ENCODE data around the gene ZNF579. TPM values are rescaled to one million over a fixed set of nuclear protein-coding genes. Genes with fewer than 3 reads are reported as not detected.

Gene ZNF579
- total and polyA plus RNA-seq, 2 of the 8 experiments (the other 6 are each of a cell fraction or from before 2014, with no cell fraction given), result 10.0 to 18.9 TPM

DNA sequence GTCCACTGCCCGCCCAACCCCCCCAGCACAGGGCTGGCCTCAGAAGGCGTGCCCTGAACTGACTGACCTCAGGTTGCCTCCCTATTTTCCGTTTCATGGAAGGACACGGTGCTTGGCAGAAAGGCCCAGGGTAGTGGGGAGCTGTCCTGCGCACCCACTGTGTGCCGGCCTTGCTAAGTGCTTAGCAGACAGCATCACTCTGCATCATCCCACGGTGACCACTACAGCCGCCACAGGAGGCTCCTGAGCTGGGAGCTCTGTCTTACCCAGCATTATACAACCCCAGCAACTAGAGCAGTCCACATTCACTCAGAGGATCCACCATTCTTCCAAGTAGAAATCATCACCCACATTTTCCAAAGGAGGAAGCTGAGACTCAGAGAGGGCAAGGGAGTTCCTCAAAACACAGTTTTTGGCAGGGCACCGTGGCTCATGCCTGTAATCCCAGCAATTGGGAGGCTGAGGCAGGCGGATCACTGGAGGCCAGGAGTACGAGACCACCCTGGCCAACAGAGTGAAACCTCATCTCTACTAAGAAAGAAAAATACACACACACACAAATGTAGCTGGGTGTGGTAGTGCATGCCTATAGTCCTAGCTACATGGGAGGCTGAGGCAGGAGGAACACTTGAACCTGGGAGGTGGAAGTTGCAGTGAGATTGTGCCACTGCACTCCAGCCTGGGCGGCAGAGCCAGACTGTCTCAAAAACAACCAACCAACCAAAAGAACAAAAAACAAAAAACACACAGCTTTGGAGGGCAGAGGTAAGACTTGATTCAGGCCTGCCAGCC is 45.3 kb downstream of the ZNF579 start:
- Histone ChIP-seq H3K27ac (ENCODE audit: low read depth, low read length) (no peak overlapping the region), H3K79me1 (ENCODE audit: low read depth, low read length) (no peaks in the 10 kb centered on the region), H2AFZ (ENCODE audit: low read length) (no peak overlapping the region), H3K4me1 (replicated peaks in 1 of 4; ENCODE audit: control insufficient read depth in 3 of 4, insufficient read depth in 4 of 4, low read length in 3 of 4) (peaks cover 0 to 17% (median 5%) of the 10 kb centered on the region in 4 experiments; a peak in 4 of 7 replicates), H3K27me3 (replicated peaks in 1 of 4; ENCODE audit: control insufficient read depth in 3 of 4, extremely low read depth in 1 of 4, insufficient read depth in 3 of 4, low read length in 3 of 4) (no peaks in the 10 kb centered on the region), H2BK120ac (replicated peaks; ENCODE audit: low read depth, low read length) (no peak overlapping the region), H2BK5ac (ENCODE audit: low read depth, low read length) (no peak overlapping the region), H4K20me1 (replicated peaks in 1 of 2; ENCODE audit: control insufficient read depth in 1 of 2, insufficient read depth in 2 of 2, low read length in 2 of 2) (peaks cover 0 to 1% of the 10 kb centered on the region in 2 experiments), H3K56ac (replicated peaks; ENCODE audit: insufficient read length, low read depth, low read length) (no peak overlapping the region), H4K91ac (replicated peaks; ENCODE audit: insufficient read length, low read length) (no peak overlapping the region), H2BK15ac (ENCODE audit: low read length) (no peak overlapping the region), H3K9ac (replicated peaks in 1 of 4; ENCODE audit: extremely low read depth in 1 of 4, low read depth in 3 of 4, low read length in 3 of 4) (no peak overlapping the region), H3K14ac (ENCODE audit: insufficient read length) (no peak overlapping the region), H3K18ac (ENCODE audit: extremely low read depth, low read length) (no peak overlapping the region), H3K23ac (ENCODE audit: insufficient read length) (no peak overlapping the region), H3K4ac (replicated peaks; ENCODE audit: insufficient read length, low read depth, low read length) (no peak overlapping the region), H3K4me2 (ENCODE audit: insufficient read depth in 1 of 2, low read depth in 2 of 2, low read length in 2 of 2) (no peak overlapping the region), H3K36me3 (ENCODE audit: control insufficient read depth in 2 of 4, insufficient read depth in 4 of 4, low read length in 3 of 4) (no peaks in the 10 kb centered on the region; a peak in 1 of 8 replicates), H3K4me3 (ENCODE audit: extremely low read depth in 1 of 4, insufficient read depth in 2 of 4, low read depth in 3 of 4, low read length in 4 of 4) (no peak overlapping the region), H3K79me2 (ENCODE audit: control insufficient read depth in 1 of 2, insufficient read depth in 2 of 2, low read length in 2 of 2) (no peaks in the 10 kb centered on the region), H2BK12ac (ENCODE audit: low read depth, low read length) (no peak overlapping the region), H3K23me2 (ENCODE audit: low read depth, low read length) (peaks cover 2% of the 10 kb centered on the region; the same call in 1 of the 2 replicates), H4K8ac (ENCODE audit: extremely low read depth, insufficient read depth, low read length) (no peak overlapping the region), H2BK20ac (ENCODE audit: low read length) (no peak overlapping the region), H4K5ac (ENCODE audit: insufficient read length, low read depth, low read length) (no peak overlapping the region), H3K9me3 (ENCODE audit: insufficient read depth in 2 of 2, low read depth in 1 of 2, low read length in 1 of 2) (no peaks in the 10 kb centered on the region), H2AK5ac (ENCODE audit: low read depth, low read length) (no peak overlapping the region)
- DNase-seq (ENCODE audit: low read depth in 1 of 2, low spot score in 2 of 2) (no peak), FAIRE-seq (no peak)
- ChIA-PET CTCF (ENCODE audit: partially characterized antibody) (interaction anchor here (0.8 to 2.4 kb wide), 6 partner anchors 9 to 67 kb away, joined by 3 to 9 read pairs (median 3); no protein-coding TSS in a partner anchor), POLR2A (ENCODE audit: partially characterized antibody) (interaction anchor here (0.6 to 1.7 kb wide), 6 partner anchors 10 to 779 kb away, joined by 3 to 6 read pairs (median 4); partner anchors contain the start of genes FIZ1 and ZSCAN5A)
- WGBS, 2 experiments (ENCODE audit: extremely low coverage in 1 of 2, insufficient coverage in 1 of 2, insufficient read length in 1 of 2, insufficient replicate concordance in 2 of 2, low coverage in 1 of 2, low lambda C conversion rate in 2 of 2, missing lambda C conversion rate in 1 of 2), result 95% methylated on average over 12 of the region's 12 CpGs; no CpG with 5 or more reads in 1 of the 2 experiments
- TF ChIP-seq YY1 (IDR thresholded peaks at IDR 0.05; ENCODE audit: low read depth, low read length) (no peak), CBX5 (IDR thresholded peaks at IDR 0.05; ENCODE audit: low read depth, low read length) (no peak), HDAC2 (IDR thresholded peaks at IDR 0.05; ENCODE audit: borderline replicate concordance in 1 of 2, low read depth in 2 of 2, low read length in 2 of 2) (no peak), JUN (IDR thresholded peaks at IDR 0.05; ENCODE audit: low read depth, low read length) (no peak), SUZ12 (IDR thresholded peaks at IDR 0.05; ENCODE audit: low read length) (no peak)

Data from H1 (cell line).